GM10248 (cell line): ENCODE results near the gene GDE1.

Source experiments
- CTCF ChIA-PET: fragments of 300-600 bp; sonication (Branson Sonifier 250); formaldehyde crosslinking; extraction: SDS; loops from one replicate; lab custom pipeline; 2021; ENCODE audit warnings: antibody characterized with exemption; lab: Yijun Ruan, JAX
- POLR2A ChIA-PET: fragments of 350-650 bp; sonication (Branson Sonifier 250); formaldehyde crosslinking; extraction: SDS; loops from one replicate; lab custom pipeline; 2020; ENCODE audit warnings: antibody characterized with exemption; lab: Yijun Ruan, JAX
- DNase-seq: peaks from one replicate; pipeline ENCODE4 v3.0.0; 2012; ENCODE audit errors: extremely low spot score
- TF ChIP-seq, protein P1 (sequence below): IDR thresholded peaks from 2 replicates; pipeline ENCODE4 v1.5.1; 2012; ENCODE audit warnings: mild to moderate bottlenecking, low read depth; ENCODE audit errors: extremely low read depth, missing control alignments, control extremely low read depth

Gene GDE1

DNA sequence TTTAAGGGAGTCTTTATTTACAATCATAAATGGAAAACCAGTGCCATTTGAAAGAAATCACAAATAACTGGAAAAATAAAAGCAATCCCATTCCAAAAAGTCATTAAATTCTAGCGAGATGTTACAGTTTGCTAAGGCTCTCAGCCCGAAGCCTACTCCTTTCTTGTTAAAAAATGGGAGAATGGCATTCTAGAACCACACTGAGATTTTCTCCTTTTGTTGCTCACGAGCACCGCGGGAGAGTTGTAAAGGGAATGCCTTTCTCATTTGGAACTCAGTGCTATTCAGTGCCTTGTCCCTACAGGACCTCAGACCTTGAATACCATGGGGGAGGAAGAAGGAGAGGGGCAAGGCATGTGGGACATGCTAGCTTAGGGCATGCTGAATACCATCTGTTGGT is 36.3 kb downstream of the GDE1 start:
- ChIA-PET CTCF (no interaction called here), POLR2A (no interaction called here)
- no peak for DNase-seq
- TF ChIP-seq, protein P1, sequence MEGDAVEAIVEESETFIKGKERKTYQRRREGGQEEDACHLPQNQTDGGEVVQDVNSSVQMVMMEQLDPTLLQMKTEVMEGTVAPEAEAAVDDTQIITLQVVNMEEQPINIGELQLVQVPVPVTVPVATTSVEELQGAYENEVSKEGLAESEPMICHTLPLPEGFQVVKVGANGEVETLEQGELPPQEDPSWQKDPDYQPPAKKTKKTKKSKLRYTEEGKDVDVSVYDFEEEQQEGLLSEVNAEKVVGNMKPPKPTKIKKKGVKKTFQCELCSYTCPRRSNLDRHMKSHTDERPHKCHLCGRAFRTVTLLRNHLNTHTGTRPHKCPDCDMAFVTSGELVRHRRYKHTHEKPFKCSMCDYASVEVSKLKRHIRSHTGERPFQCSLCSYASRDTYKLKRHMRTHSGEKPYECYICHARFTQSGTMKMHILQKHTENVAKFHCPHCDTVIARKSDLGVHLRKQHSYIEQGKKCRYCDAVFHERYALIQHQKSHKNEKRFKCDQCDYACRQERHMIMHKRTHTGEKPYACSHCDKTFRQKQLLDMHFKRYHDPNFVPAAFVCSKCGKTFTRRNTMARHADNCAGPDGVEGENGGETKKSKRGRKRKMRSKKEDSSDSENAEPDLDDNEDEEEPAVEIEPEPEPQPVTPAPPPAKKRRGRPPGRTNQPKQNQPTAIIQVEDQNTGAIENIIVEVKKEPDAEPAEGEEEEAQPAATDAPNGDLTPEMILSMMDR = no peak

DNA sequence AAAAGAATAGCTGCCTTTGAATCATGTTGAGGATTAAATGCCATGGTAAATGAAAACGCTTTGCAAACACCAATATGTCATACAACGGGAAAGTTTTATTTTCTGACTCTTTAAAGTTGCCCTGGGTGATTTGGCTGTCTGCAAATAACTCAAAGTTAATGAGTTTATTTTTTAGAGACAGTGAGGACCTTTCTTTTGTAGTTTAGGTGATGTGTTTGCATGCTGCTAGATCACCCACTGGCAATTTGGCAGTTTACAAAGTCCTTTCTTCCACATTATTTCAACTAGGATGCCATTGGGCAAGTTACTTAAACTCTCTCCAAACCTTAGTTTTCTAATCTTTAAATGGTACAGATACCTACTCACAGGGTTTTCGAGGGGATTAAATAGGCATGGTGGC is 37.8 kb downstream of the GDE1 start:
- no peak for DNase-seq
- ChIA-PET POLR2A (no interaction called here), CTCF (no interaction called here)
- TF ChIP-seq, protein P1 = no peak

DNA sequence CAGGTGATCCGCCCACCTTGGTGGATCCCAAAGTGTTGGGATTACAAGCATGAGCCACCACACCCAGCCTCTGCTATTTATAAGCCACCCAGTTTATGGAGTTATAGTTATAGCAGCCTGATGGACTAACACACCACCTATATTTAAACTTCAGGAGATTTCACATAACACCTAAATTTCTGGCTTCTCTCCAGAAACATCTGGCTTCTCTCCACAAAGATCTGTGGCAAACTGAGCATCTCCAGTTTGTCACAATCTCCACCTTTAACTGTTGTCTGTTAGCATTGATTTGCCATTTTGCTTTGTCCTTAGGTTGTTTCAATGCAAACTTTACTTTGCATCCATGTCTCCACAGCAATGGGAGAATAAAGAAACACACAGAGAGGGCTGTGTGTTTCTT is 39.6 kb downstream of the GDE1 start:
- no peak for DNase-seq
- CTCF ChIA-PET = no interaction called here
- TF ChIP-seq, protein P1 = no peak
- POLR2A ChIA-PET = no interaction called here

DNA sequence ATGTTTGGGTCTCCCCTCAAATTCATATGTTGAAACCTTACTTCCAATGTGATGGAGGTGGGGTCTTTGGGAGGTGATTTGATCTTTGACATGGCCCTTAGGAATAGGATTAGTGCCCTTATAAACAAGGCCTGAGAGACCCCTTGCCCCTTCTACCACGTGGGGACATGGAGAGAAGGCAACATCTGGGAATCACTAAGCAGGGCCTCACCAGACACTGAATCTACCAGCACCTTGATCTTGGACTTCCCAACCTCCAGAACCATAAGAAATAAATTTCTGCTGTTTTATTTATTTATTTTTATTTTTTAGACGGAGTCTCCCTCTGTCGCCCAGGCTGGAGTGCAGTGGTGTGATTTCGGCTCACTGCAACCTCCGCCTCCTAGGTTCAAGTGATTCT is 40.1 kb downstream of the GDE1 start:
- ChIA-PET CTCF (interaction anchor here (0.7 kb wide), 1 partner anchor 8 kb away, joined by 3 read pairs; no protein-coding TSS in a partner anchor), POLR2A (no interaction called here)
- no peak for DNase-seq
- TF ChIP-seq, protein P1 = no peak

DNA sequence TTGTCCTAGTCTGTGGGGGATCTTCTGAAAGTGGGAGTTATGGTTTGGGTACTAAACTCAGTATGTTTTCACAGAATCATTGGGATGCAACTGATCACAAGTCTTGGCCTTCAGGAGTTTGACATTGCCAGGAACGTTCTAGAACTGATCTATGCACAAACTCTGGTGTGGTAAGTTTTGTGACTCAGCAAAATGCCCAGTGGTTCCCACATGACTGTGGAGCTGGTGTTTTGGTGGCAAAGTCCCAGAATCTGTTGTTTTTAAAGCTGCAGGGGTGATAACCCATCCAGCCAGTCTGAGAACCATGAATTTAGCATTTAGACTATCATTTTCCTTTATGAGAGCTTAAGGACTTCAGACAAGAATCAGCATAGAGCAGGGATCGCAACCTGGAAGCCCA is 40.6 kb downstream of the GDE1 start:
- POLR2A ChIA-PET = no interaction called here
- TF ChIP-seq, protein P1 = no peak
- no peak for DNase-seq
- CTCF ChIA-PET = interaction anchor here (0.7 kb wide), 1 partner anchor 9 kb away, joined by 3 read pairs; no protein-coding TSS in a partner anchor

DNA sequence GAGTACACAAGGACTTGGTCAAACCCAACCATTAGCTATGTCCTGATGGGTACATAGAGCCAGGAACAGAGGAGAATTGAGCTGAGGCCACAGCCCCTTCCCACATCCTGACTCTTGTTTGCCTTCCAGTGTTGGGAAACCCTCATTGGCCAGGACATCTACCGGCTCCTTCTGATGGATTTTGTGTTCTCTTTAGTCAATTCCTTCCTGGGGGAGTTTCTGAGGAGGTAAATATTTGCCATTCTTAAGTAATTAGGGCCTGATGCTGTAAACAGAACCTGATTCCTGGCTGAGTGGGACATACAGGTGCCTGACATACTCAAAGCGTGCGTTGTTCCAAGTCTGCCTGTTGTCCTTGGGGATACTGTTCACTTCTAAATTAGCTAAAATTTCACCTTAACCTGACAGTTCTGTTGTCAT is 42.6 kb downstream of the GDE1 start:
- no peak for DNase-seq
- ChIA-PET POLR2A (no interaction called here), CTCF (interaction anchor here (1.2 to 2.9 kb wide), 2 partner anchors 24 to 90 kb away, joined by 3 to 11 read pairs; no protein-coding TSS in a partner anchor)
- TF ChIP-seq, protein P1 = no peak
